HepG2 (cell line): Measurements from ENCODE around the gene EED. TPM values are rescaled to one million over a fixed set of nuclear protein-coding genes. Genes with fewer than 3 reads are reported as not detected.

Source experiments
- CREM ChIP-seq, 2 experiments: sonication (generic) in 1 of 2; formaldehyde crosslinking in 1 of 2; IDR thresholded peaks; 2 replicates each; pipeline versions ENCODE4 v1.4.0 to v1.6.1; 2016 to 2020; ENCODE audit warnings: antibody characterized with exemption in 1 of 2, mild to moderate bottlenecking in 1 of 2, missing genetic modification reagents in 1 of 2
- DNMT3B ChIP-seq: conservative IDR thresholded peaks from 2 replicates; pipeline ENCODE4 v1.6.1; 2016; ENCODE audit warnings: missing biosample characterization, control low read depth
- ERF ChIP-seq: IDR thresholded peaks from 2 replicates; pipeline ENCODE4 v1.6.1; 2018; ENCODE audit warnings: missing biosample characterization, missing genetic modification reagents
- EZH2 ChIP-seq: conservative IDR thresholded peaks from 2 replicates; pipeline ENCODE4 v1.6.1; 2012; ENCODE audit warnings: mild to moderate bottlenecking, low read depth, low read length, moderate library complexity
- GTF2F1 ChIP-seq: fragments of 150-350 bp; IDR thresholded peaks from 2 replicates; pipeline ENCODE4 v1.6.1; 2014; ENCODE audit warnings: low read length
- HDAC2 ChIP-seq: sonication (generic); formaldehyde crosslinking; IDR thresholded peaks from 2 replicates; pipeline ENCODE4 v1.4.0; 2020; ENCODE audit warnings: missing genetic modification reagents
- NFKB2 ChIP-seq: sonication (generic); formaldehyde crosslinking; IDR thresholded peaks from 2 replicates; pipeline ENCODE4 v1.4.0; 2020; ENCODE audit warnings: missing genetic modification reagents, borderline replicate concordance
- NKX3-1 ChIP-seq: sonication (generic); formaldehyde crosslinking; IDR thresholded peaks from 2 replicates; pipeline ENCODE4 v1.5.0; 2020; ENCODE audit warnings: missing genetic modification reagents
- PLSCR1 ChIP-seq: sonication (generic); formaldehyde crosslinking; IDR thresholded peaks from 2 replicates; pipeline ENCODE4 v1.5.0; 2020; ENCODE audit warnings: missing genetic modification reagents, mild to moderate bottlenecking, borderline replicate concordance
- THYN1 ChIP-seq: sonication (generic); formaldehyde crosslinking; IDR thresholded peaks from 2 replicates; pipeline ENCODE4 v1.8.1; 2023; ENCODE audit warnings: low read depth, mild to moderate bottlenecking, moderate library complexity, missing genetic modification reagents, borderline replicate concordance
- ZBTB38 ChIP-seq: sonication (generic); formaldehyde crosslinking; IDR thresholded peaks from 2 replicates; pipeline ENCODE4 v1.5.1; 2020; ENCODE audit warnings: mild to moderate bottlenecking, missing genetic modification reagents
- ZFYVE20 ChIP-seq: sonication (generic); formaldehyde crosslinking; IDR thresholded peaks from 2 replicates; pipeline ENCODE4 v1.8.0; 2023; ENCODE audit warnings: low read depth, mild to moderate bottlenecking, moderate library complexity, missing genetic modification reagents, borderline replicate concordance
- ZNF17 ChIP-seq: sonication (generic); formaldehyde crosslinking; IDR thresholded peaks from 2 replicates; pipeline ENCODE4 v1.5.0; 2020; ENCODE audit warnings: mild to moderate bottlenecking, missing genetic modification reagents
- ZNF225 ChIP-seq: sonication (generic); formaldehyde crosslinking; IDR thresholded peaks from 2 replicates; pipeline ENCODE4 v1.4.0; 2020; ENCODE audit warnings: mild to moderate bottlenecking, missing genetic modification reagents
- ZNF230 ChIP-seq: sonication (generic); formaldehyde crosslinking; IDR thresholded peaks from 2 replicates; pipeline ENCODE4 v1.4.0; 2020; ENCODE audit warnings: mild to moderate bottlenecking, missing genetic modification reagents
- ZNF546 ChIP-seq: sonication (generic); formaldehyde crosslinking; conservative IDR thresholded peaks from 2 replicates; pipeline ENCODE4 v1.8.1; 2023; ENCODE audit warnings: mild to moderate bottlenecking, missing genetic modification reagents
- ZNF660 ChIP-seq: sonication (generic); formaldehyde crosslinking; IDR thresholded peaks from 2 replicates; pipeline ENCODE4 v1.5.1; 2020; ENCODE audit warnings: mild to moderate bottlenecking, low read depth, missing genetic modification reagents, borderline replicate concordance
- ZNF674 ChIP-seq: sonication (generic); formaldehyde crosslinking; IDR thresholded peaks from 2 replicates; pipeline ENCODE4 v1.5.0; 2020; ENCODE audit warnings: low read depth, mild to moderate bottlenecking, missing genetic modification reagents
- polyA plus RNA-seq, 8 experiments: library from polyadenylated mRNA; depleted of rRNA in 3 of 8; stranded (reverse) in 7 of 8; unstranded in 1 of 8; fragments of >200 nt; fragmentation: Illumina TruSeq in 4 of 8; extraction: Trizol in 4 of 8; gene quantifications; 2 replicates each; pipeline versions ENCODE4 v1.2.1 to v1.2.3, GENCODE V29; 2011 to 2016; ENCODE audit warnings: low read depth in 4 of 8, missing spikeins in 1 of 8, mixed read lengths in 1 of 8; ENCODE audit not compliant: insufficient read depth in 1 of 8
- total RNA-seq, 5 experiments: library from RNA; depleted of rRNA; stranded (reverse); fragments of >200 nt; fragmentation: Illumina TruSeq; extraction: Trizol; gene quantifications; 2 replicates each; pipeline ENCODE4 v1.2.3, GENCODE V29; 2016; ENCODE audit warnings: low read depth in 1 of 5
- TF ChIP-seq, protein P1 (sequence below): sonication (generic); formaldehyde crosslinking; IDR thresholded peaks from 2 replicates; pipeline ENCODE4 v1.4.0; 2020; ENCODE audit warnings: low read depth, missing genetic modification reagents
- TF ChIP-seq, protein P2 (sequence below): sonication (generic); formaldehyde crosslinking; IDR thresholded peaks from 2 replicates; pipeline ENCODE4 v1.4.0; 2020; ENCODE audit warnings: missing genetic modification reagents
- TF ChIP-seq, protein P3 (sequence below): sonication (generic); formaldehyde crosslinking; conservative IDR thresholded peaks from 2 replicates; pipeline ENCODE4 v1.4.0; 2020; ENCODE audit warnings: missing genetic modification reagents

EED gene
- total and polyA plus RNA-seq, 2 of the 13 experiments (the other 11 are each of a cell fraction or from before 2014, with no cell fraction given) = 11.0 to 28.4 TPM

GRCh38 chr11:86209806-86210657, 34.5 kb upstream of the EED start (continued):
- TF ChIP-seq, protein P1, sequence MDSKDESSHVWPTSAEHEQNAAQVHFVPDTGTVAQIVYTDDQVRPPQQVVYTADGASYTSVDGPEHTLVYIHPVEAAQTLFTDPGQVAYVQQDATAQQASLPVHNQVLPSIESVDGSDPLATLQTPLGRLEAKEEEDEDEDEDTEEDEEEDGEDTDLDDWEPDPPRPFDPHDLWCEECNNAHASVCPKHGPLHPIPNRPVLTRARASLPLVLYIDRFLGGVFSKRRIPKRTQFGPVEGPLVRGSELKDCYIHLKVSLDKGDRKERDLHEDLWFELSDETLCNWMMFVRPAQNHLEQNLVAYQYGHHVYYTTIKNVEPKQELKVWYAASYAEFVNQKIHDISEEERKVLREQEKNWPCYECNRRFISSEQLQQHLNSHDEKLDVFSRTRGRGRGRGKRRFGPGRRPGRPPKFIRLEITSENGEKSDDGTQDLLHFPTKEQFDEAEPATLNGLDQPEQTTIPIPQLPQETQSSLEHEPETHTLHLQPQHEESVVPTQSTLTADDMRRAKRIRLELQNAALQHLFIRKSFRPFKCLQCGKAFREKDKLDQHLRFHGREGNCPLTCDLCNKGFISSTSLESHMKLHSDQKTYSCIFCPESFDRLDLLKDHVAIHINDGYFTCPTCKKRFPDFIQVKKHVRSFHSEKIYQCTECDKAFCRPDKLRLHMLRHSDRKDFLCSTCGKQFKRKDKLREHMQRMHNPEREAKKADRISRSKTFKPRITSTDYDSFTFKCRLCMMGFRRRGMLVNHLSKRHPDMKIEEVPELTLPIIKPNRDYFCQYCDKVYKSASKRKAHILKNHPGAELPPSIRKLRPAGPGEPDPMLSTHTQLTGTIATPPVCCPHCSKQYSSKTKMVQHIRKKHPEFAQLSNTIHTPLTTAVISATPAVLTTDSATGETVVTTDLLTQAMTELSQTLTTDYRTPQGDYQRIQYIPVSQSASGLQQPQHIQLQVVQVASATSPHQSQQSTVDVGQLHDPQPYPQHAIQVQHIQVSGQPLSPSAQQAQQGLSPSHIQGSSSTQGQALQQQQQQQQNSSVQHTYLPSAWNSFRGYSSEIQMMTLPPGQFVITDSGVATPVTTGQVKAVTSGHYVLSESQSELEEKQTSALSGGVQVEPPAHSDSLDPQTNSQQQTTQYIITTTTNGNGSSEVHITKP = peak; percentile 55; the same call in 1 of the 2 replicates
- TF ChIP-seq, protein P2, sequence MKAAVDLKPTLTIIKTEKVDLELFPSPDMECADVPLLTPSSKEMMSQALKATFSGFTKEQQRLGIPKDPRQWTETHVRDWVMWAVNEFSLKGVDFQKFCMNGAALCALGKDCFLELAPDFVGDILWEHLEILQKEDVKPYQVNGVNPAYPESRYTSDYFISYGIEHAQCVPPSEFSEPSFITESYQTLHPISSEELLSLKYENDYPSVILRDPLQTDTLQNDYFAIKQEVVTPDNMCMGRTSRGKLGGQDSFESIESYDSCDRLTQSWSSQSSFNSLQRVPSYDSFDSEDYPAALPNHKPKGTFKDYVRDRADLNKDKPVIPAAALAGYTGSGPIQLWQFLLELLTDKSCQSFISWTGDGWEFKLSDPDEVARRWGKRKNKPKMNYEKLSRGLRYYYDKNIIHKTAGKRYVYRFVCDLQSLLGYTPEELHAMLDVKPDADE (CRISPR knock-in tag) = no peak
- TF ChIP-seq ZNF225 (CRISPR knock-in tag) (no peak), HDAC2 (CRISPR knock-in tag) (peak; percentile 88), PLSCR1 (no peak), ZBTB38 (CRISPR knock-in tag) (no peak), ERF (CRISPR knock-in tag) (peak; percentile 80), EZH2 (no peak), ZNF17 (CRISPR knock-in tag) (no peak), NFKB2 (CRISPR knock-in tag) (no peak), GTF2F1 (no peak), ZNF674 (CRISPR knock-in tag) (no peak), DNMT3B (CRISPR knock-in tag) (no peak), CREM (IDR thresholded peaks at IDR 0.05) (peak; percentile 73), CREM (CRISPR knock-in tag; IDR thresholded peaks at IDR 0.05) (no peak), ZNF230 (CRISPR knock-in tag) (no peak), ZNF546 (CRISPR knock-in tag) (no peak), ZNF660 (CRISPR knock-in tag) (no peak), NKX3-1 (CRISPR knock-in tag) (peak; percentile 40; the same call in 1 of the 2 replicates), ZFYVE20 (CRISPR knock-in tag) (no peak), THYN1 (CRISPR knock-in tag) (no peak)
- TF ChIP-seq, protein P3, sequence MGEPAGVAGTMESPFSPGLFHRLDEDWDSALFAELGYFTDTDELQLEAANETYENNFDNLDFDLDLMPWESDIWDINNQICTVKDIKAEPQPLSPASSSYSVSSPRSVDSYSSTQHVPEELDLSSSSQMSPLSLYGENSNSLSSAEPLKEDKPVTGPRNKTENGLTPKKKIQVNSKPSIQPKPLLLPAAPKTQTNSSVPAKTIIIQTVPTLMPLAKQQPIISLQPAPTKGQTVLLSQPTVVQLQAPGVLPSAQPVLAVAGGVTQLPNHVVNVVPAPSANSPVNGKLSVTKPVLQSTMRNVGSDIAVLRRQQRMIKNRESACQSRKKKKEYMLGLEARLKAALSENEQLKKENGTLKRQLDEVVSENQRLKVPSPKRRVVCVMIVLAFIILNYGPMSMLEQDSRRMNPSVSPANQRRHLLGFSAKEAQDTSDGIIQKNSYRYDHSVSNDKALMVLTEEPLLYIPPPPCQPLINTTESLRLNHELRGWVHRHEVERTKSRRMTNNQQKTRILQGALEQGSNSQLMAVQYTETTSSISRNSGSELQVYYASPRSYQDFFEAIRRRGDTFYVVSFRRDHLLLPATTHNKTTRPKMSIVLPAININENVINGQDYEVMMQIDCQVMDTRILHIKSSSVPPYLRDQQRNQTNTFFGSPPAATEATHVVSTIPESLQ (CRISPR knock-in tag) = no peak
